ENCODE results near the gene AKAP3. TPM values are rescaled to one million over a fixed set of nuclear protein-coding genes. Genes with fewer than 3 reads are reported as not detected.

Gene AKAP3
- total and polyA plus RNA-seq, 4 donors, result 0.57 to 2.4 (median 1.1) TPM

GRCh38 chr12:4603421-4603820, 45.4 kb downstream of the AKAP3 start:
- Histone ChIP-seq H3K4me1 (ENCODE audit: control insufficient read depth in 5 of 5, insufficient read depth in 5 of 5, low read length in 5 of 5) (peaks cover 0 to 8% (median 0%) of the 10 kb centered on the region in 5 donors), H3K27me3 (ENCODE audit: control insufficient read depth in 3 of 3, insufficient read depth in 3 of 3, low read length in 2 of 3) (peaks cover 0 to 9% (median 2%) of the 10 kb centered on the region in 3 donors), H3K4me3 (no peak overlapping the region), H3K27ac (ENCODE audit: low read depth in 1 of 2, low read length in 1 of 2) (no peak overlapping the region), H3K9me3 (ENCODE audit: control insufficient read depth in 4 of 4, insufficient read depth in 3 of 4, low read length in 3 of 4) (no peaks in the 10 kb centered on the region), H3K36me3 (ENCODE audit: control insufficient read depth in 4 of 4, insufficient read depth in 4 of 4, low read length in 4 of 4) (peaks cover 0 to 4% (median 1%) of the 10 kb centered on the region in 4 donors), H3K9ac (ENCODE audit: insufficient read depth in 1 of 2, low read length in 2 of 2) (no peak overlapping the region)
- WGBS, 2 donors, result 70 to 76% methylated on average over 7 of the region's 7 CpGs
- no peak for TF ChIP-seq CTCF (IDR thresholded peaks at IDR 0.05; ENCODE audit: control extremely low read depth, extremely low read depth)
- DNase-seq (no peak), ATAC-seq (ENCODE audit: insufficient read depth, low FRiP score) (no peak)

- WGBS, 2 donors, result 98 to 99% methylated on average over 6 of the region's 6 CpGs
- ATAC-seq (ENCODE audit: insufficient read depth, low FRiP score), result no peak
- no peaks in the 10 kb centered on the region for H3K4me1 ChIP-seq (ENCODE audit: control insufficient read depth in 5 of 5, insufficient read depth in 5 of 5, low read length in 5 of 5)
- no peak for TF ChIP-seq CTCF (IDR thresholded peaks at IDR 0.05; ENCODE audit: control extremely low read depth, extremely low read depth)
- no peaks in the 10 kb centered on the region for H3K9me3 ChIP-seq (ENCODE audit: control insufficient read depth in 4 of 4, insufficient read depth in 3 of 4, low read length in 3 of 4)
- no peak overlapping the region for H3K27ac ChIP-seq (ENCODE audit: low read depth in 1 of 2, low read length in 1 of 2)
- H3K27me3 ChIP-seq (ENCODE audit: control insufficient read depth in 3 of 3, insufficient read depth in 3 of 3, low read length in 2 of 3), result no peaks in the 10 kb centered on the region
- H3K9ac ChIP-seq (ENCODE audit: insufficient read depth in 1 of 2, low read length in 2 of 2), result no peak overlapping the region
- H3K4me3 ChIP-seq, result no peak overlapping the region
- no peaks in the 10 kb centered on the region for H3K36me3 ChIP-seq (ENCODE audit: control insufficient read depth in 4 of 4, insufficient read depth in 4 of 4, low read length in 4 of 4)
- DNase-seq, result no peak
Observed at GRCh38 chr12:4595881-4596280, 53.0 kb downstream of the AKAP3 start.

- DNase-seq (no peak), ATAC-seq (ENCODE audit: insufficient read depth, low FRiP score) (no peak)
- TF ChIP-seq CTCF (IDR thresholded peaks at IDR 0.05; ENCODE audit: control extremely low read depth, extremely low read depth), result no peak
- Histone ChIP-seq H3K4me3 (no peak overlapping the region), H3K4me1 (ENCODE audit: control insufficient read depth in 5 of 5, insufficient read depth in 5 of 5, low read length in 5 of 5) (peaks cover 0 to 1% (median 0%) of the 10 kb centered on the region in 5 donors), H3K9me3 (ENCODE audit: control insufficient read depth in 4 of 4, insufficient read depth in 3 of 4, low read length in 3 of 4) (no peaks in the 10 kb centered on the region), H3K9ac (ENCODE audit: insufficient read depth in 1 of 2, low read length in 2 of 2) (no peak overlapping the region), H3K36me3 (ENCODE audit: control insufficient read depth in 4 of 4, insufficient read depth in 4 of 4, low read length in 4 of 4) (no peaks in the 10 kb centered on the region), H3K27me3 (ENCODE audit: control insufficient read depth in 3 of 3, insufficient read depth in 3 of 3, low read length in 2 of 3) (peaks cover 0 to 2% (median 0%) of the 10 kb centered on the region in 3 donors), H3K27ac (ENCODE audit: low read depth in 1 of 2, low read length in 1 of 2) (no peak overlapping the region)
- 73 to 75% methylated on average over 7 of the region's 7 CpGs for WGBS, 2 donors
Observed at GRCh38 chr12:4591180-4591687, 57.6 kb downstream of the AKAP3 start.

GRCh38 chr12:4589941-4590340, 58.9 kb downstream of the AKAP3 start:
- WGBS, 2 donors, result 38 to 72% methylated on average over 2 of the region's 2 CpGs
- Histone ChIP-seq H3K4me1 (ENCODE audit: control insufficient read depth in 5 of 5, insufficient read depth in 5 of 5, low read length in 5 of 5) (peaks cover 0 to 1% (median 0%) of the 10 kb centered on the region in 5 donors), H3K4me3 (no peak overlapping the region), H3K36me3 (ENCODE audit: control insufficient read depth in 4 of 4, insufficient read depth in 4 of 4, low read length in 4 of 4) (no peaks in the 10 kb centered on the region), H3K27ac (ENCODE audit: low read depth in 1 of 2, low read length in 1 of 2) (no peak overlapping the region), H3K27me3 (ENCODE audit: control insufficient read depth in 3 of 3, insufficient read depth in 3 of 3, low read length in 2 of 3) (peaks cover 0 to 2% (median 0%) of the 10 kb centered on the region in 3 donors), H3K9me3 (ENCODE audit: control insufficient read depth in 4 of 4, insufficient read depth in 3 of 4, low read length in 3 of 4) (no peaks in the 10 kb centered on the region), H3K9ac (ENCODE audit: insufficient read depth in 1 of 2, low read length in 2 of 2) (no peak overlapping the region)
- ATAC-seq (ENCODE audit: insufficient read depth, low FRiP score), result no peak
- no peak for TF ChIP-seq CTCF (IDR thresholded peaks at IDR 0.05; ENCODE audit: control extremely low read depth, extremely low read depth)
- DNase-seq, result no peak
